ENCODE measurements around the gene CNTF. TPM values are rescaled to one million over a fixed set of nuclear protein-coding genes. Genes with fewer than 3 reads are reported as not detected.

The CNTF gene
- total and polyA plus RNA-seq, 10 of the 15 experiments (the other 5 are each of a cell fraction or from before 2014, with no cell fraction given), result 0.16 to 2.3 (median 0.73) TPM

GRCh38 chr11:58578635-58579191 lies 43.8 kb upstream of the CNTF start, which contains the start of gene ZFP91 (continued):
- no peak for TF ChIP-seq KDM1A (IDR thresholded peaks at IDR 0.05; ENCODE audit: borderline replicate concordance)
- TF ChIP-seq RFX5 (IDR thresholded peaks at IDR 0.05; ENCODE audit: low read depth, low read length), result no peak
- no peak for TF ChIP-seq NFXL1 (IDR thresholded peaks at IDR 0.05; ENCODE audit: borderline replicate concordance)
- TF ChIP-seq E4F1 (IDR thresholded peaks at IDR 0.05; ENCODE audit: borderline replicate concordance, partially characterized antibody), result no peak
- TF ChIP-seq, protein P1, sequence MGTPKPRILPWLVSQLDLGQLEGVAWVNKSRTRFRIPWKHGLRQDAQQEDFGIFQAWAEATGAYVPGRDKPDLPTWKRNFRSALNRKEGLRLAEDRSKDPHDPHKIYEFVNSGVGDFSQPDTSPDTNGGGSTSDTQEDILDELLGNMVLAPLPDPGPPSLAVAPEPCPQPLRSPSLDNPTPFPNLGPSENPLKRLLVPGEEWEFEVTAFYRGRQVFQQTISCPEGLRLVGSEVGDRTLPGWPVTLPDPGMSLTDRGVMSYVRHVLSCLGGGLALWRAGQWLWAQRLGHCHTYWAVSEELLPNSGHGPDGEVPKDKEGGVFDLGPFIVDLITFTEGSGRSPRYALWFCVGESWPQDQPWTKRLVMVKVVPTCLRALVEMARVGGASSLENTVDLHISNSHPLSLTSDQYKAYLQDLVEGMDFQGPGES (IDR thresholded peaks at IDR 0.05), result 0 out of 2 replicates have a peak, but pooled peaks have one; percentile 44
- TF ChIP-seq CBX3 (IDR thresholded peaks at IDR 0.05; ENCODE audit: borderline replicate concordance, low read depth), result no peak
- TF ChIP-seq HCFC1 (IDR thresholded peaks at IDR 0.05; ENCODE audit: low read length), result no peak
- TF ChIP-seq EGR1 (IDR thresholded peaks at IDR 0.05; ENCODE audit: borderline replicate concordance in 1 of 2, low read depth in 2 of 2, low read length in 2 of 2), result no peak
- TF ChIP-seq RELB (IDR thresholded peaks at IDR 0.05; ENCODE audit: low read depth), result peak; percentile 57
- TF ChIP-seq SMC3 (IDR thresholded peaks at IDR 0.05; ENCODE audit: borderline replicate concordance, low read length), result no peak
- no peak for TF ChIP-seq ZBTB11 (CRISPR knock-in tag; IDR thresholded peaks at IDR 0.05)
- no peak for TF ChIP-seq ZNF274 (IDR thresholded peaks at IDR 0.05; ENCODE audit: insufficient read depth, insufficient read length)
- TF ChIP-seq SREBF1 (IDR thresholded peaks at IDR 0.05; ENCODE audit: low read length), result no peak
- TF ChIP-seq ZNF622 (IDR thresholded peaks at IDR 0.05), result no peak
- TF ChIP-seq YY1 (IDR thresholded peaks at IDR 0.05; ENCODE audit: low read depth, low read length), result no peak
- no peak for TF ChIP-seq SIX5 (IDR thresholded peaks at IDR 0.05; ENCODE audit: low read depth, low read length, severe bottlenecking)
- TF ChIP-seq SRF (IDR thresholded peaks at IDR 0.05; ENCODE audit: low read depth in 2 of 2, low read length in 2 of 2), result no peak
- no peak for TF ChIP-seq ZSCAN29 (IDR thresholded peaks at IDR 0.05)
- no peak for TF ChIP-seq EED (IDR thresholded peaks at IDR 0.05; ENCODE audit: low read depth)
- TF ChIP-seq, protein P2, sequence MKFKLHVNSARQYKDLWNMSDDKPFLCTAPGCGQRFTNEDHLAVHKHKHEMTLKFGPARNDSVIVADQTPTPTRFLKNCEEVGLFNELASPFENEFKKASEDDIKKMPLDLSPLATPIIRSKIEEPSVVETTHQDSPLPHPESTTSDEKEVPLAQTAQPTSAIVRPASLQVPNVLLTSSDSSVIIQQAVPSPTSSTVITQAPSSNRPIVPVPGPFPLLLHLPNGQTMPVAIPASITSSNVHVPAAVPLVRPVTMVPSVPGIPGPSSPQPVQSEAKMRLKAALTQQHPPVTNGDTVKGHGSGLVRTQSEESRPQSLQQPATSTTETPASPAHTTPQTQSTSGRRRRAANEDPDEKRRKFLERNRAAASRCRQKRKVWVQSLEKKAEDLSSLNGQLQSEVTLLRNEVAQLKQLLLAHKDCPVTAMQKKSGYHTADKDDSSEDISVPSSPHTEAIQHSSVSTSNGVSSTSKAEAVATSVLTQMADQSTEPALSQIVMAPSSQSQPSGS (IDR thresholded peaks at IDR 0.05; ENCODE audit: low read length), result peak; percentile 78
- no peak for TF ChIP-seq JUND (IDR thresholded peaks at IDR 0.05; ENCODE audit: low read depth, low read length)
- peak; percentile 13; the same call in 1 of the 2 replicates for TF ChIP-seq CREM (IDR thresholded peaks at IDR 0.05; ENCODE audit: low read depth)

Measured in GM12878 (cell line).